Neural cell (in vitro differentiated cells): ENCODE results near the gene ADIG. TPM values are rescaled to one million over a fixed set of nuclear protein-coding genes. Genes with fewer than 3 reads are reported as not detected.

ENCODE experiments used
- H2AFZ ChIP-seq: fragments of 200-600, 300-800 bp; sonication (generic), shearing (Covaris generic); 2 replicates; pipeline ENCODE4 v1.6.0; 2014; ENCODE audit warnings: low read depth, mild to moderate bottlenecking, antibody characterized with exemption, low read length, moderate library complexity
- H3F3A ChIP-seq: fragments of 200-600 bp; shearing (Covaris generic); 2 replicates; pipeline ENCODE4 v1.6.1; 2016; ENCODE audit warnings: mild to moderate bottlenecking, moderate library complexity, mixed read lengths, antibody characterized with exemption, low read length; ENCODE audit not compliant: insufficient read depth, poor library complexity, severe bottlenecking
- H3K27ac ChIP-seq: fragments of 200-600, 300-800 bp; sonication (generic), shearing (Covaris generic); 2 replicates; pipeline ENCODE4 v1.5.1; 2014; ENCODE audit warnings: mild to moderate bottlenecking, low read length, moderate library complexity
- H3K27me3 ChIP-seq: fragments of 300-800, 200-600 bp; sonication (generic), shearing (Covaris generic); 2 replicates; pipeline ENCODE4 v1.6.0; 2014; ENCODE audit warnings: mild to moderate bottlenecking, low read depth, low read length, moderate library complexity; ENCODE audit not compliant: insufficient read depth
- H3K36me3 ChIP-seq: fragments of 300-800, 200-600 bp; sonication (generic), shearing (Covaris generic); 2 replicates; pipeline ENCODE4 v1.5.1; 2014; ENCODE audit warnings: mild to moderate bottlenecking, antibody characterized with exemption, low read length, moderate library complexity; ENCODE audit not compliant: insufficient read depth
- H3K4me2 ChIP-seq: fragments of 300-800, 200-600 bp; sonication (generic), shearing (Covaris generic); 2 replicates; pipeline ENCODE4 v1.6.0; 2014; ENCODE audit warnings: mild to moderate bottlenecking, low read length
- H3K4me3 ChIP-seq: fragments of 300-800, 200-600 bp; sonication (generic), shearing (Covaris generic); 2 replicates; pipeline ENCODE4 v1.5.1; 2014; ENCODE audit warnings: mild to moderate bottlenecking, low read length, moderate library complexity
- H3K79me2 ChIP-seq: fragments of 200-600 bp; shearing (Covaris generic); replicated peaks from 2 replicates; pipeline ENCODE4 v1.6.0; 2014; ENCODE audit warnings: mild to moderate bottlenecking, low read length, moderate library complexity; ENCODE audit not compliant: insufficient read depth
- H3K9ac ChIP-seq: fragments of 300-800, 200-600 bp; sonication (generic), shearing (Covaris generic); 2 replicates; pipeline ENCODE4 v1.6.1; 2016; ENCODE audit warnings: mild to moderate bottlenecking, low read length, mixed read lengths
- H3K9me2 ChIP-seq: fragments of 200-600 bp; shearing (Covaris generic); 2 replicates; pipeline ENCODE4 v1.6.1; 2016; ENCODE audit warnings: mild to moderate bottlenecking, low read length, mixed read lengths; ENCODE audit not compliant: insufficient read depth
- H3K9me3 ChIP-seq: fragments of 200-600, 300-800 bp; sonication (generic), shearing (Covaris generic); 2 replicates; pipeline ENCODE4 v1.6.1; 2016; ENCODE audit warnings: mild to moderate bottlenecking, mixed run types, low read length, moderate library complexity, mixed read lengths
- H4K20me1 ChIP-seq: fragments of 200-600 bp; shearing (Covaris generic); 2 replicates; pipeline ENCODE4 v1.6.1; 2016; ENCODE audit warnings: mild to moderate bottlenecking, mixed run types; ENCODE audit not compliant: insufficient read depth
- EP300 ChIP-seq: fragments of 450-650 bp; conservative IDR thresholded peaks from 2 replicates; pipeline ENCODE4 v1.6.1; 2014; ENCODE audit warnings: antibody characterized with exemption, mild to moderate bottlenecking, moderate library complexity; ENCODE audit not compliant: poor library complexity, severe bottlenecking
- EZH2 ChIP-seq: fragments of 200-600, 300-800 bp; shearing (Covaris generic), sonication (generic); IDR thresholded peaks from 2 replicates; pipeline ENCODE4 v1.6.1; 2014; ENCODE audit warnings: antibody characterized with exemption, low read length, borderline replicate concordance, mild to moderate bottlenecking; ENCODE audit not compliant: insufficient read depth, poor library complexity, severe bottlenecking
- MXI1 ChIP-seq: fragments of 450-650 bp; conservative IDR thresholded peaks from 2 replicates; pipeline ENCODE4 v1.6.1; 2014; ENCODE audit warnings: antibody characterized with exemption, mild to moderate bottlenecking; ENCODE audit not compliant: poor library complexity, severe bottlenecking
- POLR2AphosphoS5 ChIP-seq: IDR thresholded peaks from 2 replicates; pipeline ENCODE4 v1.6.1; 2012
- RAD21 ChIP-seq: fragments of 450-650 bp; conservative IDR thresholded peaks from 2 replicates; pipeline ENCODE4 v1.6.1; 2014; ENCODE audit warnings: antibody characterized with exemption, mild to moderate bottlenecking, moderate library complexity
- SMC3 ChIP-seq: fragments of 450-650 bp; conservative IDR thresholded peaks from 2 replicates; pipeline ENCODE4 v1.6.1; 2014; ENCODE audit warnings: antibody characterized with exemption, mild to moderate bottlenecking, moderate library complexity; ENCODE audit not compliant: poor library complexity
- TAF1 ChIP-seq: IDR thresholded peaks from 2 replicates; pipeline ENCODE4 v1.6.1; 2012; ENCODE audit warnings: low read depth
- polyA plus RNA-seq: library from polyadenylated mRNA; depleted of rRNA; stranded (reverse); fragments of >200 nt; gene quantifications from 2 replicates; pipeline ENCODE4 v1.2.3, GENCODE V29; 2014
- TF ChIP-seq, protein P1 (sequence below): fragments of 450-650 bp; IDR thresholded peaks from 2 replicates; pipeline ENCODE4 v1.5.1; 2014; ENCODE audit warnings: antibody characterized with exemption, mild to moderate bottlenecking, moderate library complexity; ENCODE audit not compliant: poor library complexity, severe bottlenecking
- TF ChIP-seq, protein P2 (sequence below): IDR thresholded peaks from 2 replicates; pipeline ENCODE4 v1.6.1; 2012; ENCODE audit warnings: borderline replicate concordance

ADIG gene
- polyA plus RNA-seq, 1 donor from 2014 or later, result not detected

DNA sequence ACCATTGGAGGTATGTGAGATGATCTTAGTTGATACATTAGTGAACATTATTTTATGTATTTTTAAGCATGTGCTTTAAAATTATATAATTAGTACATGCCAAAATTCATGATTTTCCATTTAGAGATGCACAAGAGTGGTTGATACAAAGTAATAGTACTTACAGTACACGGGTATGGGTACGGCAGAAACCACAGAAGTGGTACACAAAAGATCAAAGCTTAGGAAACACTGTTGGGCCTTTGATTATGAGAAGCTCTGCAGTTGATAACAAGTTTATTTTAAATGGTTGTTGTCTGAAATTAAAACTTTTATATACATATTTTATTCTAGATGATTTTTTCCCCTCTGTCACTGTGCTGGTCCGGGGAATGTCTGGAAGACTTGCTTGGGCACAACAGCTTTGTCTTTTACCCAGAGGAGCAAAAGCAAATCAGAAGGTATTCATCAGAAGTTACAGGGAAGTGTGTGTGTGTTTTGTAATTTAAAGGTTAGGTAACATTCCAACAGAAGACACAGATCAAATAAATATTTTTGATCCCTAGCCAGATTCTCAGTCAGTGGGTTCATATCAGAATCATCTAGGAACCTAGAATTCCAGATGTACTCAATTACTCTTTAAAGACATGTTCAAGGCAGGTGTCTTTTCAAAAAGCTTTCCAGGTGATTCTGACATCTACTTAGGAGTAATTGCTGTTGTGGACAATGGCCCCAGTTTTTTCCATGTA is 32.5 kb upstream of the ADIG start:
- Histone ChIP-seq H3K9ac (no peak overlapping the region), H3K27ac (no peak overlapping the region), H4K20me1 (no peaks in the 10 kb centered on the region), H3K27me3 (no peaks in the 10 kb centered on the region), H2AFZ (no peak overlapping the region), H3K9me2 (no peaks in the 10 kb centered on the region), H3K79me2 (no peaks in the 10 kb centered on the region), H3F3A (no peaks in the 10 kb centered on the region), H3K4me2 (no peak overlapping the region), H3K4me3 (no peak overlapping the region), H3K36me3 (peaks cover 12% of the 10 kb centered on the region), H3K9me3 (no peaks in the 10 kb centered on the region)
- TF ChIP-seq SMC3, result no peak
- TF ChIP-seq, protein P1, sequence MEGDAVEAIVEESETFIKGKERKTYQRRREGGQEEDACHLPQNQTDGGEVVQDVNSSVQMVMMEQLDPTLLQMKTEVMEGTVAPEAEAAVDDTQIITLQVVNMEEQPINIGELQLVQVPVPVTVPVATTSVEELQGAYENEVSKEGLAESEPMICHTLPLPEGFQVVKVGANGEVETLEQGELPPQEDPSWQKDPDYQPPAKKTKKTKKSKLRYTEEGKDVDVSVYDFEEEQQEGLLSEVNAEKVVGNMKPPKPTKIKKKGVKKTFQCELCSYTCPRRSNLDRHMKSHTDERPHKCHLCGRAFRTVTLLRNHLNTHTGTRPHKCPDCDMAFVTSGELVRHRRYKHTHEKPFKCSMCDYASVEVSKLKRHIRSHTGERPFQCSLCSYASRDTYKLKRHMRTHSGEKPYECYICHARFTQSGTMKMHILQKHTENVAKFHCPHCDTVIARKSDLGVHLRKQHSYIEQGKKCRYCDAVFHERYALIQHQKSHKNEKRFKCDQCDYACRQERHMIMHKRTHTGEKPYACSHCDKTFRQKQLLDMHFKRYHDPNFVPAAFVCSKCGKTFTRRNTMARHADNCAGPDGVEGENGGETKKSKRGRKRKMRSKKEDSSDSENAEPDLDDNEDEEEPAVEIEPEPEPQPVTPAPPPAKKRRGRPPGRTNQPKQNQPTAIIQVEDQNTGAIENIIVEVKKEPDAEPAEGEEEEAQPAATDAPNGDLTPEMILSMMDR, result no peak
- no peak for TF ChIP-seq MXI1
- TF ChIP-seq EZH2, result no peak
- no peak for TF ChIP-seq RAD21
- no peak for TF ChIP-seq POLR2AphosphoS5
- no peak for TF ChIP-seq TAF1
- TF ChIP-seq, protein P2, sequence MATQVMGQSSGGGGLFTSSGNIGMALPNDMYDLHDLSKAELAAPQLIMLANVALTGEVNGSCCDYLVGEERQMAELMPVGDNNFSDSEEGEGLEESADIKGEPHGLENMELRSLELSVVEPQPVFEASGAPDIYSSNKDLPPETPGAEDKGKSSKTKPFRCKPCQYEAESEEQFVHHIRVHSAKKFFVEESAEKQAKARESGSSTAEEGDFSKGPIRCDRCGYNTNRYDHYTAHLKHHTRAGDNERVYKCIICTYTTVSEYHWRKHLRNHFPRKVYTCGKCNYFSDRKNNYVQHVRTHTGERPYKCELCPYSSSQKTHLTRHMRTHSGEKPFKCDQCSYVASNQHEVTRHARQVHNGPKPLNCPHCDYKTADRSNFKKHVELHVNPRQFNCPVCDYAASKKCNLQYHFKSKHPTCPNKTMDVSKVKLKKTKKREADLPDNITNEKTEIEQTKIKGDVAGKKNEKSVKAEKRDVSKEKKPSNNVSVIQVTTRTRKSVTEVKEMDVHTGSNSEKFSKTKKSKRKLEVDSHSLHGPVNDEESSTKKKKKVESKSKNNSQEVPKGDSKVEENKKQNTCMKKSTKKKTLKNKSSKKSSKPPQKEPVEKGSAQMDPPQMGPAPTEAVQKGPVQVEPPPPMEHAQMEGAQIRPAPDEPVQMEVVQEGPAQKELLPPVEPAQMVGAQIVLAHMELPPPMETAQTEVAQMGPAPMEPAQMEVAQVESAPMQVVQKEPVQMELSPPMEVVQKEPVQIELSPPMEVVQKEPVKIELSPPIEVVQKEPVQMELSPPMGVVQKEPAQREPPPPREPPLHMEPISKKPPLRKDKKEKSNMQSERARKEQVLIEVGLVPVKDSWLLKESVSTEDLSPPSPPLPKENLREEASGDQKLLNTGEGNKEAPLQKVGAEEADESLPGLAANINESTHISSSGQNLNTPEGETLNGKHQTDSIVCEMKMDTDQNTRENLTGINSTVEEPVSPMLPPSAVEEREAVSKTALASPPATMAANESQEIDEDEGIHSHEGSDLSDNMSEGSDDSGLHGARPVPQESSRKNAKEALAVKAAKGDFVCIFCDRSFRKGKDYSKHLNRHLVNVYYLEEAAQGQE, result no peak
- no peak for TF ChIP-seq EP300

DNA sequence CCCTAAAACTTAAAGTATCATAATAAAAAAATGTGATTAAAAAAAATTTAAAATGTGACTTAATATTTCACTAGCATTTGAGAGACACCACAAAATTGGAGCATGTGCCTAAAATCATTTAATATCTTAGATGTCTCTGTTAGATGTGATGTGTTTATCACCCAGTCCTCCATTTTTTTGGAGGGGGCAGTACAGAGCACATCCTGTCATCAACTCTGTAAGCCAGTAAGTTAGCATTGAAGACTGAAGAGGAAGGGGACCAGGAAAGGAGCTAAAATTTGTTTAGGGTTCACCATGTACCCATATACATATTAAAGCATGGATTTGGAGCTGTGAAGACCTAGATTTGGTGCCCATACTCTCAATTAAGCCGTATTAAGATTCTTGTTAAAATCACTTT is 30.7 kb upstream of the ADIG start:
- Histone ChIP-seq H3K9ac (no peak overlapping the region), H3K36me3 (peaks cover 12% of the 10 kb centered on the region), H2AFZ (no peak overlapping the region), H3K79me2 (no peaks in the 10 kb centered on the region), H3F3A (no peaks in the 10 kb centered on the region), H3K9me3 (no peaks in the 10 kb centered on the region), H3K4me2 (no peak overlapping the region), H3K9me2 (no peaks in the 10 kb centered on the region), H3K4me3 (no peak overlapping the region), H3K27me3 (no peaks in the 10 kb centered on the region), H3K27ac (no peak overlapping the region), H4K20me1 (no peaks in the 10 kb centered on the region)
- no peak for TF ChIP-seq RAD21
- TF ChIP-seq SMC3, result no peak
- TF ChIP-seq EP300, result no peak
- TF ChIP-seq EZH2, result no peak
- no peak for TF ChIP-seq POLR2AphosphoS5
- no peak for TF ChIP-seq MXI1
- TF ChIP-seq, protein P1, result no peak
- TF ChIP-seq, protein P2, result no peak
- TF ChIP-seq TAF1, result no peak
